Prostate gland (tissue), 2 donors: Measurements from ENCODE around the gene TUBB4B. TPM values are rescaled to one million over a fixed set of nuclear protein-coding genes. Genes with fewer than 3 reads are reported as not detected.

Experiments used
- DNase-seq: peaks from one replicate; pipeline ENCODE4 v3.0.0-alpha.2; 2019; ENCODE audit warnings: low spot score
- H3K27ac ChIP-seq, 2 donors: fragments of 200-600 bp; sonication (generic); 2 replicates each; pipeline ENCODE4 v1.5.1; 2017 to 2019
- H3K27me3 ChIP-seq: fragments of 200-600 bp; sonication (generic); replicated peaks from 2 replicates; pipeline ENCODE4 v1.5.1; 2019; ENCODE audit not compliant: insufficient read depth
- H3K36me3 ChIP-seq, 2 donors: fragments of 200-600 bp; sonication (generic); 1 replicate in 1 of 2; 2 replicates in 1 of 2; pipeline versions ENCODE4 v1.5.1 to v1.8.1; 2017 to 2019
- H3K4me1 ChIP-seq: fragments of 200-600 bp; sonication (generic); replicated peaks from 2 replicates; pipeline ENCODE4 v1.5.1; 2019
- H3K4me3 ChIP-seq, 2 donors: fragments of 200-600 bp; sonication (generic); 2 replicates each; pipeline ENCODE4 v1.5.1; 2017 to 2019
- H3K9me3 ChIP-seq: fragments of 200-600 bp; sonication (generic); 2 replicates; pipeline ENCODE4 v1.5.1; 2017
- CTCF ChIP-seq, 4 experiments: fragments of 200-600 bp in 2 of 4; fragments of 450-650 bp in 2 of 4; sonication (generic) in 2 of 4; IDR thresholded peaks; 1 replicate in 3 of 4; 2 replicates in 1 of 4; pipeline ENCODE4 v1.5.1; 2016 to 2019; ENCODE audit warnings: antibody characterized with exemption in 4 of 4, mild to moderate bottlenecking in 2 of 4, moderate library complexity in 2 of 4
- POLR2A ChIP-seq: fragments of 450-650 bp; IDR thresholded peaks from one replicate; pipeline ENCODE4 v1.6.1; 2016; ENCODE audit warnings: antibody characterized with exemption, mild to moderate bottlenecking
- POLR2AphosphoS5 ChIP-seq: sonication (generic); formaldehyde crosslinking; IDR thresholded peaks from one replicate; pipeline ENCODE4 v1.6.1; 2017; ENCODE audit warnings: antibody characterized with exemption
- whole genome bisulfite sequencing: methylation state at CpG from one replicate; pipeline ENCODE4 v1.1.5; 2018; 5-methylcytosine and 5-hydroxymethylcytosine counted together
- intact Hi-C: fragments of 100-400 bp; cut with DNase I; formaldehyde crosslinking; loops from one replicate; pipeline ENCODE4 v1.14.2; 2022
- total RNA-seq, 2 donors: library from RNA; depleted of rRNA; stranded (reverse); fragments of >200 nt; gene quantifications; one replicate each; pipeline ENCODE4 v1.1.0, GENCODE V29; 2016

TUBB4B gene
- total RNA-seq, 2 donors from 2014 or later: 279 to 484 TPM

GRCh38 chr9:137218754-137219271 is 22.3 kb upstream of the TUBB4B start:
- no peak for DNase-seq
- intact Hi-C loops: no loop called here
- H3K9me3 ChIP-seq: no peaks in the 10 kb centered on the region
- peak overlapping the region in 1 of 2 donors; percentile 72 for H3K27ac ChIP-seq
- no peaks in the 10 kb centered on the region for H3K27me3 ChIP-seq
- H3K4me1 ChIP-seq: peaks cover 5% of the 10 kb centered on the region
- no peaks in the 10 kb centered on the region for H3K36me3 ChIP-seq
- TF ChIP-seq CTCF (IDR thresholded peaks at IDR 0.05) (no peak), POLR2A (no peak)
- WGBS: 84% methylated on average over 12 of the region's 12 CpGs
- no peak overlapping the region for H3K4me3 ChIP-seq

GRCh38 chr9:137219757-137220316 is 21.2 kb upstream of the TUBB4B start:
- WGBS: 88% methylated on average over 9 of the region's 10 CpGs
- H3K9me3 ChIP-seq: no peaks in the 10 kb centered on the region
- peaks cover 5% of the 10 kb centered on the region for H3K4me1 ChIP-seq
- H3K27ac ChIP-seq: no peak overlapping the region
- intact Hi-C loops: no loop called here
- H3K36me3 ChIP-seq: no peaks in the 10 kb centered on the region
- no peak overlapping the region for H3K4me3 ChIP-seq
- DNase-seq: no peak
- no peaks in the 10 kb centered on the region for H3K27me3 ChIP-seq
- TF ChIP-seq POLR2AphosphoS5 (no peak), CTCF (IDR thresholded peaks at IDR 0.05) (no peak), POLR2A (no peak)

- Histone ChIP-seq H3K4me3 (no peak overlapping the region), H3K36me3 (no peaks in the 10 kb centered on the region), H3K4me1 (peaks cover 5% of the 10 kb centered on the region), H3K27me3 (no peaks in the 10 kb centered on the region), H3K9me3 (no peaks in the 10 kb centered on the region), H3K27ac (no peak overlapping the region)
- no peak for DNase-seq
- WGBS: 90% methylated on average over 52 of the region's 52 CpGs
- TF ChIP-seq POLR2AphosphoS5 (no peak), POLR2A (no peak), CTCF (IDR thresholded peaks at IDR 0.05) (no peak)
- intact Hi-C loops: no loop called here
Measured at GRCh38 chr9:137220317-137221094, 20.6 kb upstream of the TUBB4B start.

- no peak for TF ChIP-seq POLR2A
- TF ChIP-seq CTCF (IDR thresholded peaks at IDR 0.05): no peak
- TF ChIP-seq POLR2AphosphoS5: no peak
- H3K4me1 ChIP-seq: peaks cover 5% of the 10 kb centered on the region
- no peaks in the 10 kb centered on the region for H3K27me3 ChIP-seq
- peak overlapping the region in 1 of 2 donors; percentile 50 for H3K27ac ChIP-seq
- H3K9me3 ChIP-seq: no peaks in the 10 kb centered on the region
- no peak for DNase-seq
- H3K36me3 ChIP-seq: no peaks in the 10 kb centered on the region
- intact Hi-C loops: no loop called here
- no peak overlapping the region for H3K4me3 ChIP-seq
- 78% methylated on average over 14 of the region's 14 CpGs for WGBS
Measured at GRCh38 chr9:137221095-137221505, 20.0 kb upstream of the TUBB4B start.
